ENCODE measurements around the gene AR. TPM values are rescaled to one million over a fixed set of nuclear protein-coding genes. Genes with fewer than 3 reads are reported as not detected.

AR gene
- total RNA-seq, 1 donor from 2014 or later: 1.1 TPM

- no peak overlapping the region for H3K27ac Mint-ChIP-seq
Observed at GRCh38 chrX:67568769-67569168, 24.9 kb downstream of the AR start.

GRCh38 chrX:67570839-67571238 lies 27.0 kb downstream of the AR start:
- no peak for TF ChIP-seq CTCF (IDR thresholded peaks at IDR 0.05; ENCODE audit: unreplicated experiment)
- no peaks in the 10 kb centered on the region for H3K36me3 Mint-ChIP-seq (ENCODE audit: insufficient read depth)
- no peaks in the 10 kb centered on the region for H3K27me3 Mint-ChIP-seq
- no peak overlapping the region for H3K27ac Mint-ChIP-seq
- no peaks in the 10 kb centered on the region for H3K4me1 Mint-ChIP-seq (ENCODE audit: low read depth)
- no peak for DNase-seq (ENCODE audit: low spot score, unreplicated experiment)
- peaks cover 5% of the 10 kb centered on the region for H3K9me3 Mint-ChIP-seq (ENCODE audit: low read depth)
- no peak overlapping the region for H3K4me3 Mint-ChIP-seq (ENCODE audit: low read depth)

More at GRCh38 chrX:67568769-67569168, 24.9 kb downstream of the AR start:
- DNase-seq (ENCODE audit: low spot score, unreplicated experiment): no peak
- Mint-ChIP-seq H3K36me3 (ENCODE audit: insufficient read depth) (no peaks in the 10 kb centered on the region), H3K9me3 (ENCODE audit: low read depth) (peaks cover 10% of the 10 kb centered on the region), H3K27me3 (no peaks in the 10 kb centered on the region), H3K4me1 (ENCODE audit: low read depth) (no peaks in the 10 kb centered on the region), H3K4me3 (ENCODE audit: low read depth) (no peak overlapping the region)
- TF ChIP-seq CTCF (IDR thresholded peaks at IDR 0.05; ENCODE audit: unreplicated experiment): no peak

- no peak for DNase-seq (ENCODE audit: low spot score, unreplicated experiment)
- no peaks in the 10 kb centered on the region for H3K36me3 Mint-ChIP-seq (ENCODE audit: insufficient read depth)
- peaks cover 7% of the 10 kb centered on the region for H3K9me3 Mint-ChIP-seq (ENCODE audit: low read depth)
- H3K27me3 Mint-ChIP-seq: no peaks in the 10 kb centered on the region
- no peak overlapping the region for H3K4me3 Mint-ChIP-seq (ENCODE audit: low read depth)
- no peak overlapping the region for H3K27ac Mint-ChIP-seq
- no peak for TF ChIP-seq CTCF (IDR thresholded peaks at IDR 0.05; ENCODE audit: unreplicated experiment)
- H3K4me1 Mint-ChIP-seq (ENCODE audit: low read depth): no peaks in the 10 kb centered on the region
Observed at GRCh38 chrX:67574696-67575095, 30.9 kb downstream of the AR start.

- no peaks in the 10 kb centered on the region for H3K4me1 Mint-ChIP-seq (ENCODE audit: low read depth)
Observed at GRCh38 chrX:67582436-67582835, 38.6 kb downstream of the AR start.

GRCh38 chrX:67583171-67583570 lies 39.4 kb downstream of the AR start:
- DNase-seq (ENCODE audit: low spot score, unreplicated experiment): no peak
- no peak overlapping the region for H3K27ac Mint-ChIP-seq
- peaks cover 14% of the 10 kb centered on the region for H3K9me3 Mint-ChIP-seq (ENCODE audit: low read depth)
- no peaks in the 10 kb centered on the region for H3K27me3 Mint-ChIP-seq
- H3K36me3 Mint-ChIP-seq (ENCODE audit: insufficient read depth): no peaks in the 10 kb centered on the region
- no peak for TF ChIP-seq CTCF (IDR thresholded peaks at IDR 0.05; ENCODE audit: unreplicated experiment)
- no peak overlapping the region for H3K4me3 Mint-ChIP-seq (ENCODE audit: low read depth)
- H3K4me1 Mint-ChIP-seq (ENCODE audit: low read depth): no peaks in the 10 kb centered on the region

More at GRCh38 chrX:67582436-67582835, 38.6 kb downstream of the AR start:
- no peak for DNase-seq (ENCODE audit: low spot score, unreplicated experiment)
- Mint-ChIP-seq H3K4me3 (ENCODE audit: low read depth) (no peak overlapping the region), H3K27me3 (no peaks in the 10 kb centered on the region), H3K27ac (no peak overlapping the region), H3K9me3 (ENCODE audit: low read depth) (peaks cover 11% of the 10 kb centered on the region), H3K36me3 (ENCODE audit: insufficient read depth) (no peaks in the 10 kb centered on the region)
- TF ChIP-seq CTCF (IDR thresholded peaks at IDR 0.05; ENCODE audit: unreplicated experiment): no peak

All from progenitor cell of endocrine pancreas (in vitro differentiated cells).